Right lobe of liver (tissue), 4 donors: ENCODE results near the gene LTBP1.

Source experiments
- POLR2A ChIP-seq: fragments of 450-650 bp; IDR thresholded peaks from one replicate; pipeline ENCODE4 v1.6.1; 2017; ENCODE audit warnings: antibody characterized with exemption, mild to moderate bottlenecking
- TF ChIP-seq, protein P1 (sequence below), 4 donors: fragments of 200-600 bp in 3 of 4; fragments of 450-650 bp in 1 of 4; IDR thresholded peaks; one replicate each; pipeline versions ENCODE4 v1.5.1 to v1.8.0; 2016 to 2022; ENCODE audit warnings: antibody characterized with exemption in 4 of 4, mild to moderate bottlenecking in 2 of 4
- donor health status: DM: no; HTN: no; CAD: no.
- donor health status: DM: no; HTN: no; CAD: no.
- donor health status: DM: no; HTN: yes; CAD: no.

DNA sequence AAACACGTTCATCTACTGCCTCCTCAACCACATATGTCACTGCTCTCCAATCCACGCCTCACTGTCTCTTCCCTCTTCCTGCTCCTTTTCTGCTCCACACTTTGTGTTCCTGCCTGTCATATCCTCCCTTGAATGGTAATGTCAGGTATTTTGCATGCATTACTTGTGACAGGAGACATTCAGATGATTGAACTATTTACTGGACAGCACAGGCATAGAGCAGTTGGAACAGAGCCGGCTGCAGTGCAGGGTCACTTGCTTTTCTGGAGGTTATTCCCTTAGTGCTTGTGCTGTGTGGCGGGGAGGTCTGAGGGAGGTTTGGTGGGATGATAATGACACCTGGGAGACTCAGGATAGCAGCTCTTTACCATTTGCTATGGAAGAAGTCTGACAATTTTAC lies 93.8 kb downstream of the LTBP1 start:
- TF ChIP-seq, protein P1, sequence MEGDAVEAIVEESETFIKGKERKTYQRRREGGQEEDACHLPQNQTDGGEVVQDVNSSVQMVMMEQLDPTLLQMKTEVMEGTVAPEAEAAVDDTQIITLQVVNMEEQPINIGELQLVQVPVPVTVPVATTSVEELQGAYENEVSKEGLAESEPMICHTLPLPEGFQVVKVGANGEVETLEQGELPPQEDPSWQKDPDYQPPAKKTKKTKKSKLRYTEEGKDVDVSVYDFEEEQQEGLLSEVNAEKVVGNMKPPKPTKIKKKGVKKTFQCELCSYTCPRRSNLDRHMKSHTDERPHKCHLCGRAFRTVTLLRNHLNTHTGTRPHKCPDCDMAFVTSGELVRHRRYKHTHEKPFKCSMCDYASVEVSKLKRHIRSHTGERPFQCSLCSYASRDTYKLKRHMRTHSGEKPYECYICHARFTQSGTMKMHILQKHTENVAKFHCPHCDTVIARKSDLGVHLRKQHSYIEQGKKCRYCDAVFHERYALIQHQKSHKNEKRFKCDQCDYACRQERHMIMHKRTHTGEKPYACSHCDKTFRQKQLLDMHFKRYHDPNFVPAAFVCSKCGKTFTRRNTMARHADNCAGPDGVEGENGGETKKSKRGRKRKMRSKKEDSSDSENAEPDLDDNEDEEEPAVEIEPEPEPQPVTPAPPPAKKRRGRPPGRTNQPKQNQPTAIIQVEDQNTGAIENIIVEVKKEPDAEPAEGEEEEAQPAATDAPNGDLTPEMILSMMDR (IDR thresholded peaks at IDR 0.05): no peak
- TF ChIP-seq POLR2A: no peak
